ENCODE data around the gene PRXL2B. TPM values are rescaled to one million over a fixed set of nuclear protein-coding genes. Genes with fewer than 3 reads are reported as not detected.
A peak's percentile ranks its signal among the peaks of the same experiment; 100 is the strongest.

Gene PRXL2B
- total RNA-seq, 2 donors from 2014 or later: 6.4 to 6.8 TPM

GRCh38 chr1:2540816-2541492, 45.6 kb upstream of the PRXL2B start:
- no peaks in the 10 kb centered on the region for H3K27me3 ChIP-seq

GRCh38 chr1:2541619-2542245, 44.8 kb upstream of the PRXL2B start:
- Histone ChIP-seq H3K9me3 (no peaks in the 10 kb centered on the region), H3K4me3 (no peak overlapping the region), H3K4me1 (peaks cover 0 to 45% of the 10 kb centered on the region in 2 donors), H3K27ac (no peak overlapping the region), H3K27me3 (no peaks in the 10 kb centered on the region), H3K36me3 (no peaks in the 10 kb centered on the region)
- TF ChIP-seq CTCF (IDR thresholded peaks at IDR 0.05): no peak
- no peak for DNase-seq (ENCODE audit: low spot score)

More at GRCh38 chr1:2540816-2541492, 45.6 kb upstream of the PRXL2B start:
- Histone ChIP-seq H3K4me3 (no peak overlapping the region), H3K36me3 (no peaks in the 10 kb centered on the region), H3K4me1 (peaks cover 0 to 37% of the 10 kb centered on the region in 2 donors), H3K27ac (no peak overlapping the region), H3K9me3 (no peaks in the 10 kb centered on the region)
- no peak for DNase-seq (ENCODE audit: low spot score)
- no peak for TF ChIP-seq CTCF (IDR thresholded peaks at IDR 0.05)

GRCh38 chr1:2542246-2542915, 44.2 kb upstream of the PRXL2B start:
- DNase-seq (ENCODE audit: low spot score): no peak
- Histone ChIP-seq H3K4me1 (peaks cover 0 to 51% of the 10 kb centered on the region in 2 donors), H3K9me3 (no peaks in the 10 kb centered on the region), H3K27me3 (no peaks in the 10 kb centered on the region), H3K4me3 (no peak overlapping the region), H3K27ac (no peak overlapping the region), H3K36me3 (no peaks in the 10 kb centered on the region)
- TF ChIP-seq CTCF (IDR thresholded peaks at IDR 0.05): no peak

- no peak for DNase-seq (ENCODE audit: low spot score)
- Histone ChIP-seq H3K4me1 (peaks cover 0 to 63% of the 10 kb centered on the region in 2 donors), H3K9me3 (no peaks in the 10 kb centered on the region), H3K4me3 (no peak overlapping the region), H3K27ac (peak overlapping the region in 1 of 2 donors; percentile 92), H3K36me3 (no peaks in the 10 kb centered on the region), H3K27me3 (no peaks in the 10 kb centered on the region)
- TF ChIP-seq CTCF (IDR thresholded peaks at IDR 0.05): no peak
These were observed 43.0 kb upstream of the PRXL2B start for GRCh38 chr1:2543543-2544092.

GRCh38 chr1:2544093-2544874, 42.3 kb upstream of the PRXL2B start:
- peaks cover 0 to 68% of the 10 kb centered on the region in 2 donors for H3K4me1 ChIP-seq
- no peak for DNase-seq (ENCODE audit: low spot score)
- peak overlapping the region; percentile 92 to 94 for H3K27ac ChIP-seq
- TF ChIP-seq CTCF (IDR thresholded peaks at IDR 0.05): no peak
- no peaks in the 10 kb centered on the region for H3K27me3 ChIP-seq
- no peak overlapping the region for H3K4me3 ChIP-seq
- no peaks in the 10 kb centered on the region for H3K9me3 ChIP-seq
- no peaks in the 10 kb centered on the region for H3K36me3 ChIP-seq
